GM12891 (cell line): ENCODE measurements around the gene NFATC1.

Experiments
- PAX5 ChIP-seq: IDR thresholded peaks from 2 replicates; pipeline ENCODE4 v1.6.1; 2011; ENCODE audit warnings: low read length, moderate library complexity, mild to moderate bottlenecking; ENCODE audit not compliant: insufficient read depth, severe bottlenecking
- POLR2A ChIP-seq: IDR thresholded peaks from 2 replicates; pipeline ENCODE4 v1.6.1; 2011; ENCODE audit warnings: low read depth, low read length, control low read depth
- POLR2AphosphoS5 ChIP-seq: IDR thresholded peaks from 2 replicates; pipeline ENCODE4 v1.6.1; 2011; ENCODE audit warnings: low read depth, low read length, control low read depth
- POU2F2 ChIP-seq: IDR thresholded peaks from 2 replicates; pipeline ENCODE4 v1.6.1; 2011; ENCODE audit warnings: low read depth, mild to moderate bottlenecking, control low read depth, low read length, moderate library complexity
- TAF1 ChIP-seq: IDR thresholded peaks from 2 replicates; pipeline ENCODE4 v1.6.1; 2011; ENCODE audit warnings: low read depth, low read length, control low read depth

DNA sequence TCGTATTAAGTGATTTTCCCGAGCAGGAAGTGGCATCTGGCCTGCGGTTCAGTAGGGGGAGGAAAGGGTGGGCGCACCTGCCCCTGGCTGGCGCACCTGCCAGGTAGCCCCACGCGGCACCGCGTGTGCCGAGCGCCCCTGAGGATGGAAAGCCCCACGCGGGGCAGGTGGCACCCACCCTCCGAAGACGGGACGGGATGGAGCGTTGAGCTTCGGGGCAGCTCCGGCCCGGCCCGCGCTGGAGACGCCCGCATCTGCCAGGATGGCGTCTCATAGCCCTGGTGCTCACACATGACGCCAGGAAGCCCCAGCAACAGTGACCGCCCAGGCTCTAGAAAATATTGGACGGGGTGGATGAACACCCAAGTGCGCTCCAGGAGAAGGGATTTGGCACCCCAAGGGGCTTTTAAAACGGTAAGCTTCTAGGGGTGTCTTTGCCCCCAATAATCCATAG, 2.5 kb upstream of the NFATC1 start:
- TF ChIP-seq POLR2AphosphoS5 (no peak), POLR2A (no peak), TAF1 (no peak), PAX5 (no peak), POU2F2 (no peak)
